Measurements from ENCODE around the gene GPR146. TPM values are rescaled to one million over a fixed set of nuclear protein-coding genes. Genes with fewer than 3 reads are reported as not detected.
"Not testable (repeated sequence)": the region's sequence is repeated elsewhere in the genome, so short reads cannot be mapped to it uniquely, and the experiment has no call there.

Gene GPR146
- total RNA-seq, 2 experiments from 2014 or later, result 0.40 to 2.1 TPM

DNA sequence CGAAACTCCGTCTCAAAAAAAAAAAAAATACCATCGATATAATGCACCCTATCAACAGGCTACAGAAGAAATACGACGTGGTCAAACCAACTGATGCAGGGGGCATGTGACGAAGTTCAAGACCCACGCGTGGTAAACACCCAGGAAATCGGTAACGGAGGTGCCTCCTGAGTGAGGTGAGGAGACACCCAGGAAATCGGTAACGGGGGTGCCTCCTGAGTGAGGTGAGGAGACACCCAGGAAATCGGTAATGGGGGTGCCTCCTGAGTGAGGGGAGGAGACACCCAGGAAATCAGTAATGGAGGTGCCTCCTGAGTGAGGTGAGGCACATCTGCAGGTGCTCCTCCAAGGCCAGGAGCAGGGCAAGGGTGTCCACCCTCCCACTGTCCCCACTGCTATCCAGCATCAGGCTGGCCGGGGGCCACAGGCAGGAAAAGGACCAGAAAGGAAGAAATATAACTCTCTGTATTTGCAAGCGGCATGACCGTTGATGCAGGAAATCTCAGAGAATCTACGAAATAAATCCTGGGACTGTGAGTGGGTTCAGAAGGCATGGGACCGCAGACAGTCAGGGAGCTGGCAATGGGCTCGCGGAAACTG lies 10.7 kb upstream of the GPR146 start:
- Mint-ChIP-seq H3K27ac (no peak overlapping the region), H3K27me3 (no peaks in the 10 kb centered on the region), H3K36me3 (no peaks in the 10 kb centered on the region), H3K4me3 (no peak overlapping the region), H3K4me1 (peaks cover 26% of the 10 kb centered on the region), H3K9me3 (ENCODE audit: low read depth) (no peaks in the 10 kb centered on the region)
- DNase-seq, result peak; percentile 50
- CTCF ChIA-PET, result interaction anchor here (0.9 to 2.4 kb wide), 3 partner anchors 32 to 52 kb away, joined by 3 to 9 read pairs (median 8); no protein-coding TSS in a partner anchor
- ATAC-seq, result no peak

DNA sequence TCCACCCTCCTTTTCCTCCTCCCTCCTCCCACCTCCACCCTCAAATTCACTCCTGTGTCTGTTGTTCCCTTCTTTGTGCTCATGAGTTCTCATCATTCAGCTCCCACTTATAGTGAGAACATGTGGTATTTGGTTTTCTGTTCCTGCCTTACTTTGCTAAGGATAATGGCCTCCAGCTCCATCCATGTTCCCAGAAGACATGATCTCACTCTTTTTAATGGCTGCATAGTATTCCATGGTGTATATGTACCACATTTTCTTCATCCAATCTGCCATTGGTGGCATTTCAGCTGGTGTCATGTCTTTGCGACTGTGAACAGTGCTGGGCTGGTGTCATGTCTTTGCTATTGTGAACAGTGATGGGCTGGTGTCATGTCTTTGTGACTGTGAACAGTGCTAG lies 9.6 kb upstream of the GPR146 start:
- not testable (repeated sequence) for DNase-seq; ATAC-seq; H3K4me3 Mint-ChIP-seq; H3K27ac Mint-ChIP-seq; H3K36me3 Mint-ChIP-seq; H3K27me3 Mint-ChIP-seq; H3K9me3 Mint-ChIP-seq (ENCODE audit: low read depth)
- peaks cover 18% of the 10 kb centered on the region for H3K4me1 Mint-ChIP-seq
- CTCF ChIA-PET, result interaction anchor here (0.9 to 2.4 kb wide), 3 partner anchors 31 to 51 kb away, joined by 3 to 9 read pairs (median 8); no protein-coding TSS in a partner anchor

DNA sequence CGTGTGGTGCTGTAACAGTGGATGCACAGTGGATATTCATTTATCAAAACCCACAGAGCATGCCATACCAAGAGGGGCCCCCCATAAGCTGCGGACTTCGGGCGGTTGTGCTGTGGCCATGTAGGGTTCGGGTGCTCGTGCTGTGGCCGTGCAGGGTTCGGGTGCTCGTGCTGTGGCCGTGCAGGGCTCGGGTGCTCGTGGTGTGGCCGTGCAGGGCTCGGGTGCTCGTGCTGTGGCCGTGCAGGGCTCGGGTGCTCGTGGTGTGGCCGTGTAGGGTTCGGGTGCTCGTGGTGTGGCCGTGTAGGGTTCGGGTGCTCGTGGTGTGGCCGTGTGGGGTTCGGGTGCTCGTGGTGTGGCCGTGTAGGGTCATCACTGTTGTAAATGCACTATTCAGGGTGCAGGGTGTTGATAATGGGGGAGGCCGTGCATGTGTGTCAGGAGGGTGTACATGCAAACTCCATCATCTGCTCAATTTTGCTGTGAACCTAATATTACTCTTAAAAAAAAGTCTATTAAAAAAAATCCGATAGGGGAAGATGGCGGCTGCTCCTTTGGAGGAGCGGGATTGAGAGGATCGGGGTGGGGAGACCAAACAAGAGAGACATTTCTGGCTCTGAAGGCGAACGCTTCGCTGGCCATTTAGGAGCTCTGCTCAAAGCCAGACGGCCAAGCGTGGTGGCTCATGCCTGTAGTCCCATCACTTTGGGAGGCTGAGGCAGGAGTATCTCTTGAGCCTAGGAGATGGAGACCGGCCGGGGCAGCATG lies 8.0 kb upstream of the GPR146 start:
- H3K27ac Mint-ChIP-seq; H3K36me3 Mint-ChIP-seq; DNase-seq; H3K27me3 Mint-ChIP-seq; H3K9me3 Mint-ChIP-seq (ENCODE audit: low read depth); CTCF ChIA-PET; H3K4me3 Mint-ChIP-seq: not testable (repeated sequence)
- peak; percentile 53 for ATAC-seq
- peaks cover 17% of the 10 kb centered on the region for H3K4me1 Mint-ChIP-seq

DNA sequence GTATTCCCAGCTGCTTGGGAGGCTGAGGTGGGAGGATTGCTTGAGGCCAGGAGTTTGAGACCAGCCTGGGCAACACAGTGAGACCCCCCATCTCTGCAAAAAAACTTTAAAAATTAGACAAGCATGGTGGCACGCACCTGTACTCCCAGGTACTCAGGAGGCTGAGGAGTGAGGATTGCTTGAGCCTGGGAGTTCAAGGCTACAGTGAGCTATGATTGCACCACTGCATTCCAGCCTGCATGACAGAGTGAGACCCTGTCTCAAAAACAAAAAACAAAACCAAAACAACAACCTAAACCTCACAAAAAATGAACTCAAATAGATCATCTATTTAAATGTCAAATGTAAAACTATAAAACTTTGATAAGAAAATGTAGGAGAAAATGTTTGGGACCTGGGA lies 4.1 kb upstream of the GPR146 start:
- ATAC-seq; H3K36me3 Mint-ChIP-seq; CTCF ChIA-PET; DNase-seq; H3K4me3 Mint-ChIP-seq; H3K27me3 Mint-ChIP-seq; H3K27ac Mint-ChIP-seq; H3K9me3 Mint-ChIP-seq (ENCODE audit: low read depth): not testable (repeated sequence)
- H3K4me1 Mint-ChIP-seq, result peaks cover 30% of the 10 kb centered on the region

DNA sequence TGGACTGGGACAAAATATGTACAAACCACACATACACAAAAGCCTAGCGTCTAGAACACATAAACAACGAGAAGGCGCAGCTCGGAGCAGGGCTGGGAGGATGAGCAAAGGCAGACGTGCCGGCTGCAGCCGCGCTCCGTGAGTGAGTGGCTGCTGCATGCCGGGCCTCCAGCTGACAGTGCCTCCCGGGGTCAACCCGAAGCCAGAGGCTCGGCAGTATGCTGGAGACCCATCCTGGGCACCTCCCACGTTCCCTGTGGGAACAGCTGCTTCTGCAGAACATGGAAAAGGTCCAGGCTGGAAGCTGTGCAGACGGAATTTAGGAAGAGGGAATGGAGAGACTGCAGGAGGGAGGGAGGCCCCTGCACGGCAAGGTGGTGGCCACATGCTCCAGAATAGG lies 3.6 kb upstream of the GPR146 start:
- DNase-seq (no peak), ATAC-seq (no peak)
- Mint-ChIP-seq H3K4me3 (no peak overlapping the region), H3K27me3 (no peaks in the 10 kb centered on the region), H3K27ac (no peak overlapping the region), H3K36me3 (no peaks in the 10 kb centered on the region), H3K9me3 (ENCODE audit: low read depth) (no peaks in the 10 kb centered on the region), H3K4me1 (peaks cover 35% of the 10 kb centered on the region)
- CTCF ChIA-PET, result no interaction called here

DNA sequence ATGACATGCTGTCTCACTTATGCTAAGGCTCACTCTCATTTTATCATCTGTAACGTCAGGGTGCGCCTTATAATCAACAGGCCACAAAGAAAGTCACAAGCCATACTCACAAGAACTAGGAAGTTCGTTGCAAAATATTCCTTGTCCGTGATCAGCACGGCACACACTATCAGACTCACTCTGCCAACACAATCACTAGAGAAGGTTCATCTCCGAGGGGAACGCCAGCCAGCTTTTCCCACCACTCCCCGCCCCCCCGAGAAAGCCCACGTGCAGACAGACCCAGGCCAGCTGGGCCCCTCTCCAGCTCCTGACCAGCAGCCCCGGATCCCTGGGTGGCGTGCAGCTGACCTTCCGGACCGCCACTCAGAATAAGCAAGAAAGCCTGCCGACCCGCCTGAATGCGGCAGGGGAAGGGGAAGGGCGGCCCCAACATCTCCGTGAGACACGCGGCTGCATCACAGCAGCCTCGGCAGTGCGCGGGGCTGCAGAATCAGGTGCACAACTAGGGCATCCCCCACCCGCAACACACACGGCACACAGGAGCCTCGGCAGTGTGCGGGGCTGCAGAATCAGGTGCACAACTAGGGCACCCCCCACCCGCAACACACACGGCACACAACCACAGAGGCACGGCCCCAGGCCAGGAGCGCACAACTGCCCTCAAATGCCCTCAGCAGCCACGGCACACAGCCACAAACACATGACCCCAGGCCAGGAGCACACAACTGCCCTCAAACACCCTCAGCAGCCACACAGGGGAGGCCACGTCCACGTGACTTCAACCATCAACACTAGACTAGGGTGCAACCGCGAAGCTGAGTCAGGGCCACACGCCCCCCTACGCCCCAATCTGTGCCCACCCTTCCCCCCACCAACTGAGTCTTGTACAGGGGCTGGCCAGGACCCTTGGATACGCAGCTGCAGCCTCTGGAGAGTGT lies 2.5 kb upstream of the GPR146 start:
- Mint-ChIP-seq H3K4me3 (no peak overlapping the region), H3K27ac (no peak overlapping the region), H3K9me3 (ENCODE audit: low read depth) (no peaks in the 10 kb centered on the region), H3K36me3 (no peaks in the 10 kb centered on the region), H3K4me1 (peaks cover 45% of the 10 kb centered on the region), H3K27me3 (no peaks in the 10 kb centered on the region)
- no peak for ATAC-seq
- DNase-seq, result peak; percentile 59
- CTCF ChIA-PET, result interaction anchor here (0.7 to 6.9 kb wide), 4 partner anchors 14 to 142 kb away, joined by 3 to 58 read pairs (median 4); no protein-coding TSS in a partner anchor

DNA sequence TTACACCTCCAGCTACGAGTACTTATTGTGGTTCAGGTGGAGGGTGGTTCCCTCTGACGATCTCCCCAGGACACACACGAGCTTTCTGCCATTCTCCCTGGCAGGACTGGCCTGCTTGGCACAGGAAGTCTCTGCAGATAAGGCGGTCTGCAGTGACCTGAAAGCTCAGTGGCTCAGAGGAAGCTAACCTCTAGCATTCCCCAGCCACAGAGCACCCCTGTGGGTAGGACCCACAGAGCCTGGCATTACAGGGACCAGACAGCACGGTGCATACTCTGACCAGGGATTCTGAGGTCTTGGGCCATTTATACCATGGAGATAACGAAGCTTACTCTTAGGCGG lies 1.9 kb upstream of the GPR146 start:
- no peaks in the 10 kb centered on the region for H3K9me3 Mint-ChIP-seq (ENCODE audit: low read depth)
- H3K4me3 Mint-ChIP-seq, result no peak overlapping the region
- H3K4me1 Mint-ChIP-seq, result peaks cover 51% of the 10 kb centered on the region
- ATAC-seq (no peak), DNase-seq (no peak)
- no peaks in the 10 kb centered on the region for H3K27me3 Mint-ChIP-seq
- no peaks in the 10 kb centered on the region for H3K36me3 Mint-ChIP-seq
- CTCF ChIA-PET, result interaction anchor here (0.7 to 6.9 kb wide), 4 partner anchors 15 to 141 kb away, joined by 3 to 58 read pairs (median 4); no protein-coding TSS in a partner anchor
- H3K27ac Mint-ChIP-seq, result no peak overlapping the region

DNA sequence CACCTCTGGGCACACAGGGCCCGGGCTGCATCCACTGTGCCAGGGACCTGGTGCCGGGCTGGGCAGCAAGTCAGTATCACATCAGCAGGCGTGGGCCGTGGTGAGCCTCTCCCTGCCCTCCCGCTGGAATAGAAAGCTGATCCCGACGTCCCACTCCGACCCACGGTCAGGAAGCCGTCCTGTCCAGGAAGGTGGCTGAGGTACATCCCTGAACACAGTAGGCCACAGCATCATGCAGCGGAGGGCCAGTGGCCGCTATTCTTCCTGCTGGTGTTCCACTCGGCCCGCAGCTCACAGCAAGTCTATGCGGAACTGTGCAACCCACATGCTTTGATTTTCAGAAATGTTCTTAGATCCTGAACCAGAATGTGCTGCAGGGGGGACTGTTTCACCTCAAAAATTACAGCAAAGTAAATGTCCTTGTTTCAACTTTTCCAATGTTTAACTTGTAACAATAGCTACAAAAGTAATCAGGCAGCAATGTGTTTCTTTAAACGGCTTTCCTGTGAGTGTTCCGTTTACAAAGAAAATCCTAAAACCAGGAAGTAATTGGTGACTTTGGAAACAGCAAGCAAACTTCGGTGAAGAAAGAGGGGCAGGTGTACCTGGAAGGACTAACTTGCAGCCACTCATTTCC lies 676 bp upstream of the GPR146 start:
- CTCF ChIA-PET, result interaction anchor here (0.8 to 6.9 kb wide), 10 partner anchors 10 to 125 kb away, joined by 3 to 58 read pairs (median 7); no protein-coding TSS in a partner anchor
- Mint-ChIP-seq H3K4me3 (peak overlapping the region; percentile 68), H3K27me3 (no peaks in the 10 kb centered on the region), H3K36me3 (no peaks in the 10 kb centered on the region), H3K27ac (peak overlapping the region; percentile 82), H3K4me1 (peaks cover 60% of the 10 kb centered on the region), H3K9me3 (ENCODE audit: low read depth) (no peaks in the 10 kb centered on the region)
- DNase-seq, result no peak
- ATAC-seq, result no peak

DNA sequence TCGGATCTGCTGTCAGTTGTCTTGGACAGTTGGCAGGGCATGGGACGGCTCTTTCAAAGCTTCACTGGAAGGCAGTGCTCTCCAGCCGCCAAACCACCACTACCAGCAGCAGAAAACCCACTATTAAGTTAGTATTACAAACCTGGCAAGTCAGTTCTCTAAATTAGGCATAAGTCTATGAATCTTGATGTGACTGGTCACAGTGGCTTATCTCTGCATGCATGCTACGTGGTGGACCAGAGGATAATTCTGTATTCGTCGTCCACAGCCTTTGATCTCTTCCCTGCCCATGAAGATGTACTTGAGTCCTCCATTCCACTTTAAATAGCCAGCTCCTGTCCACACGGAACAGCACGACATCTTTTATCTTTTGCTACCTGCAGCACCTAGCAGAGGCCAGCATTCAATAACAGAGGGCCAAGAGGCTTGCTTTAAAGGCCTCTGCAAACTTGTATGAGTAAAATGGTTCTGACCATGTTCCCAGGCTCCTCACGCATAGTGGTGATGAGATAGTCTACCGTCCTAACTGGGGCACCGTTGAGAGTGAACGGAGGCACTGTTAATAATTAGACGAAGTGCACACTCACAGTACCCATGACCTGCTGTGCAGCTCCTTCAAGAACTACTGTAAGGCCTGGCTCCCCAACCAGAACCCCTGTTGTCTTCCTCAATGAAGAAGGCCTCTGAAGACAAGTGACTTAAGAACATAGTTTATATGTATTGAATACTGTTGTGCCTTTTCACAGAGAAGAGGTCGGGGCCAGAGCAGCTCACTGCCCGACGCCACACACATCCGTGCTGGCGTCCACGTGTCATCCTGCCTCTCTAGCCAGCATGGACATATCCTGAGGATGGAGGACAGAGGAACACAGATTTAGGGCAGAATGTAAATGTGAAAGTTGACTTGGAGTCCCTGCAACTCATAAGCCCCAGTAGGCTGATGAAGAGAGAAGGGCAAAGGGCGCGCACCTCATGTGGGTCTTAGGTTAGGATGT lies 1.0 kb downstream of the GPR146 start:
- ATAC-seq, result no peak

DNA sequence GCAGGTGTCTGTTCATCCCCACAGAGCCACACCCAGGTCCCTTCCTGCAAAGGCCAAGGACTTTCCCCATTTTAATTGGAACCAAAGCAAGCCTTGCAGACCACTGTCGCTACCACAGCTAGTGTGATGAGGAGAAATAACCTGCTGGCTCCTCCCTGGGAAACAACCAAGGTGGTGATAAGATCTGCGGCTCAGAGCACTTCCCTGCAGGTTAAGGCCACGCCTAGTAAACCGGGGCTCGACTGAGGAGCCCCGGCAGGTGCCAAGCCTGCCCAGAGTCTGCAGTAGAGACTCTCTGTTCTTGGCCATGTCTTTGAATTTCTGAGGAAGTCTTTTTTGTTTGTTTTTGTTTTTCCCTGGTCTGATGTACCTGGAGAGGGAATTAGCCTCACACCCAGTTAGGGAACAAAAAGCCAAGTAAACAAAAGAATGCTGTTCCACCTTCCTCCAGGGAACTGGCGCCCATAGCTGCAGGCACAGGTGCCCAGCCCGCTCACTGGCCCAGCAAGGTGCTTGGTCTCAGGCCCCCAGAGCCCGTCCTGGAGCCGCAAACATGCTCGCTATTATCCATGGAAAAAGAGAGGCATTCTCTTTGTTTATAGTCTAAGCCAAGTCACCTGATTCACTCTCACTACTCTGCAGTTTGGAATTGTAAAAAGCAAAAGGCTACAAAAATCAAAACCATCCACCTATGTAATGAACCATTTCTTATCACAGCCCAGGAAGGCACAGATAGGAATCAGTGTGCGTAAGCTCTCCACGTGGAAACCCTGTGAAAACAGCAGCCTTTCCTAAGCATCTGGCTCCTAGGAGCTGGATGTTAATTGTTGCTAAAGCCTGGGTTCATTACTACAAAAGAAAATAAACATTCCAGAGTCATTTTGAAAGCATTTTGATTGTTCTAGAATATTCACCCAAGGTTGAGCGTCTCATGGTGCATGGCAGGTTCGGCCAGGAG lies 2.7 kb downstream of the GPR146 start:
- H3K27me3 Mint-ChIP-seq, result no peaks in the 10 kb centered on the region
- no peak overlapping the region for H3K4me3 Mint-ChIP-seq
- no peaks in the 10 kb centered on the region for H3K36me3 Mint-ChIP-seq
- CTCF ChIA-PET, result interaction anchor here (1.6 to 6.9 kb wide), 3 partner anchors 18 to 53 kb away, joined by 5 to 58 read pairs (median 46); no protein-coding TSS in a partner anchor
- ATAC-seq (no peak), DNase-seq (peak; percentile 59)
- H3K27ac Mint-ChIP-seq, result no peak overlapping the region
- no peaks in the 10 kb centered on the region for H3K9me3 Mint-ChIP-seq (ENCODE audit: low read depth)
- H3K4me1 Mint-ChIP-seq, result peaks cover 68% of the 10 kb centered on the region

More for the DNA sequence above, 1.0 kb downstream of the GPR146 start:
- Mint-ChIP-seq H3K27me3 (no peaks in the 10 kb centered on the region), H3K4me1 (peaks cover 74% of the 10 kb centered on the region), H3K9me3 (ENCODE audit: low read depth) (no peaks in the 10 kb centered on the region), H3K36me3 (no peaks in the 10 kb centered on the region), H3K27ac (peak overlapping the region; percentile 5), H3K4me3 (peak overlapping the region; percentile 77)
- DNase-seq, result no peak
- CTCF ChIA-PET, result interaction anchor here (0.6 to 6.9 kb wide), 13 partner anchors 9 to 170 kb away, joined by 3 to 58 read pairs (median 4); partner anchors contain the start of gene GET4
